ENCODE data around the gene CCT8. TPM values are rescaled to one million over a fixed set of nuclear protein-coding genes. Genes with fewer than 3 reads are reported as not detected.

Gene CCT8
- total and polyA plus RNA-seq, 10 of the 15 experiments (the other 5 are each of a cell fraction or from before 2014, with no cell fraction given), result 321 to 696 (median 471) TPM

- TF ChIP-seq, protein P1, sequence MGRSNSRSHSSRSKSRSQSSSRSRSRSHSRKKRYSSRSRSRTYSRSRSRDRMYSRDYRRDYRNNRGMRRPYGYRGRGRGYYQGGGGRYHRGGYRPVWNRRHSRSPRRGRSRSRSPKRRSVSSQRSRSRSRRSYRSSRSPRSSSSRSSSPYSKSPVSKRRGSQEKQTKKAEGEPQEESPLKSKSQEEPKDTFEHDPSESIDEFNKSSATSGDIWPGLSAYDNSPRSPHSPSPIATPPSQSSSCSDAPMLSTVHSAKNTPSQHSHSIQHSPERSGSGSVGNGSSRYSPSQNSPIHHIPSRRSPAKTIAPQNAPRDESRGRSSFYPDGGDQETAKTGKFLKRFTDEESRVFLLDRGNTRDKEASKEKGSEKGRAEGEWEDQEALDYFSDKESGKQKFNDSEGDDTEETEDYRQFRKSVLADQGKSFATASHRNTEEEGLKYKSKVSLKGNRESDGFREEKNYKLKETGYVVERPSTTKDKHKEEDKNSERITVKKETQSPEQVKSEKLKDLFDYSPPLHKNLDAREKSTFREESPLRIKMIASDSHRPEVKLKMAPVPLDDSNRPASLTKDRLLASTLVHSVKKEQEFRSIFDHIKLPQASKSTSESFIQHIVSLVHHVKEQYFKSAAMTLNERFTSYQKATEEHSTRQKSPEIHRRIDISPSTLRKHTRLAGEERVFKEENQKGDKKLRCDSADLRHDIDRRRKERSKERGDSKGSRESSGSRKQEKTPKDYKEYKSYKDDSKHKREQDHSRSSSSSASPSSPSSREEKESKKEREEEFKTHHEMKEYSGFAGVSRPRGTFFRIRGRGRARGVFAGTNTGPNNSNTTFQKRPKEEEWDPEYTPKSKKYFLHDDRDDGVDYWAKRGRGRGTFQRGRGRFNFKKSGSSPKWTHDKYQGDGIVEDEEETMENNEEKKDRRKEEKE (IDR thresholded peaks at IDR 0.05), result no peak
- TF ChIP-seq HDGF (IDR thresholded peaks at IDR 0.05) (0 out of 2 replicates have a peak, but pooled peaks have one; percentile 65), MTA2 (IDR thresholded peaks at IDR 0.05; ENCODE audit: low read depth) (no peak), JUNB (IDR thresholded peaks at IDR 0.05) (no peak), SMARCA5 (IDR thresholded peaks at IDR 0.05) (peak; percentile 63; the same call in 1 of the 2 replicates), LARP7 (IDR thresholded peaks at IDR 0.05) (no peak), DPF2 (IDR thresholded peaks at IDR 0.05) (0 out of 2 replicates have a peak, but pooled peaks have one; percentile 31), RAD51 (IDR thresholded peaks at IDR 0.05) (peak; percentile 52; the same call in 1 of the 2 replicates), IKZF1 (conservative IDR thresholded peaks at IDR 0.05) (peak; percentile 55)
- TF ChIP-seq, protein P2, sequence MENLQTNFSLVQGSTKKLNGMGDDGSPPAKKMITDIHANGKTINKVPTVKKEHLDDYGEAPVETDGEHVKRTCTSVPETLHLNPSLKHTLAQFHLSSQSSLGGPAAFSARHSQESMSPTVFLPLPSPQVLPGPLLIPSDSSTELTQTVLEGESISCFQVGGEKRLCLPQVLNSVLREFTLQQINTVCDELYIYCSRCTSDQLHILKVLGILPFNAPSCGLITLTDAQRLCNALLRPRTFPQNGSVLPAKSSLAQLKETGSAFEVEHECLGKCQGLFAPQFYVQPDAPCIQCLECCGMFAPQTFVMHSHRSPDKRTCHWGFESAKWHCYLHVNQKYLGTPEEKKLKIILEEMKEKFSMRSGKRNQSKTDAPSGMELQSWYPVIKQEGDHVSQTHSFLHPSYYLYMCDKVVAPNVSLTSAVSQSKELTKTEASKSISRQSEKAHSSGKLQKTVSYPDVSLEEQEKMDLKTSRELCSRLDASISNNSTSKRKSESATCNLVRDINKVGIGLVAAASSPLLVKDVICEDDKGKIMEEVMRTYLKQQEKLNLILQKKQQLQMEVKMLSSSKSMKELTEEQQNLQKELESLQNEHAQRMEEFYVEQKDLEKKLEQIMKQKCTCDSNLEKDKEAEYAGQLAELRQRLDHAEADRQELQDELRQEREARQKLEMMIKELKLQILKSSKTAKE (IDR thresholded peaks at IDR 0.05; ENCODE audit: low read depth, poor library complexity, severe bottlenecking), result peak; percentile 39
Measured at GRCh38 chr21:29078869-29079767, 5.7 kb upstream of the CCT8 start (continued).
